Skin of body (tissue), 2 donors: ENCODE measurements around the gene BPNT1. TPM values are rescaled to one million over a fixed set of nuclear protein-coding genes. Genes with fewer than 3 reads are reported as not detected.
"Not testable (repeated sequence)": the region's sequence is repeated elsewhere in the genome, so short reads cannot be mapped to it uniquely, and the experiment has no call there.

ENCODE experiments used
- DNase-seq: peaks from one replicate; lab custom pipeline; 2025; lab: John Stamatoyannopoulos, UW
- total RNA-seq: library from RNA; depleted of rRNA; stranded (reverse); fragments of >200 nt; gene quantifications from one replicate; pipeline ENCODE4 v1.2.3, GENCODE V29; 2014

BPNT1 gene
- total RNA-seq, 1 donor from 2014 or later = 11.3 TPM

- DNase-seq = no peak
These were observed 5.1 kb downstream of the BPNT1 start for GRCh38 chr1:220084460-220084859.

- DNase-seq = no peak
These were observed 11.7 kb downstream of the BPNT1 start for GRCh38 chr1:220077887-220078286.

- DNase-seq = no peak
These were observed 12.5 kb downstream of the BPNT1 start for GRCh38 chr1:220076861-220077762.

- DNase-seq = no peak
These were observed 22.1 kb downstream of the BPNT1 start for GRCh38 chr1:220067269-220068204.

- DNase-seq = no peak
These were observed 27.0 kb downstream of the BPNT1 start for GRCh38 chr1:220062629-220063028.

GRCh38 chr1:220060876-220061275 is 28.7 kb downstream of the BPNT1 start:
- no peak for DNase-seq

- DNase-seq = no peak
These were observed 33.2 kb downstream of the BPNT1 start for GRCh38 chr1:220056374-220056773.

GRCh38 chr1:220046052-220046930 is 43.3 kb downstream of the BPNT1 start, which contains the start of gene EPRS1:
Gene EPRS1 (minus strand): TSS chr1:220046505. CDS start chr1:220046388, 117 bp downstream.
- peak; percentile 97 for DNase-seq

GRCh38 chr1:220045356-220046051 is 44.1 kb downstream of the BPNT1 start:
- DNase-seq = peak; percentile 9

- DNase-seq = no peak
These were observed 44.8 kb downstream of the BPNT1 start for GRCh38 chr1:220044678-220045355.

- DNase-seq = no peak
These were observed 45.9 kb downstream of the BPNT1 start for GRCh38 chr1:220043646-220044045.

GRCh38 chr1:220040028-220040596 is 49.5 kb downstream of the BPNT1 start:
- no peak for DNase-seq

- DNase-seq = no peak
These were observed 50.9 kb downstream of the BPNT1 start for GRCh38 chr1:220038640-220039039.

- DNase-seq = not testable (repeated sequence)
These were observed 51.8 kb downstream of the BPNT1 start for GRCh38 chr1:220037810-220038209.

GRCh38 chr1:220032911-220033310 is 56.7 kb downstream of the BPNT1 start:
- no peak for DNase-seq

GRCh38 chr1:220031287-220031686 is 58.3 kb downstream of the BPNT1 start:
- no peak for DNase-seq

GRCh38 chr1:220028346-220028895 is 61.2 kb downstream of the BPNT1 start:
- DNase-seq = peak; percentile 27

- no peak for DNase-seq
These were observed 70.5 kb downstream of the BPNT1 start for GRCh38 chr1:220019071-220019470.

GRCh38 chr1:220013497-220013896 is 76.1 kb downstream of the BPNT1 start:
- DNase-seq = no peak
